Endometrium (tissue), 2 donors: Measurements from ENCODE around the gene CHST2.
"Not testable (repeated sequence)": the region's sequence is repeated elsewhere in the genome, so short reads cannot be mapped to it uniquely, and the experiment has no call there.

Experiments
- FAIRE-seq: peaks from 2 replicates; lab custom pipeline; 2012; peaks lifted over from hg19 to GRCh38; lab: Jason Lieb, UNC
- donor health status: control.
- donor health status: control.

The CHST2 gene, protein sequence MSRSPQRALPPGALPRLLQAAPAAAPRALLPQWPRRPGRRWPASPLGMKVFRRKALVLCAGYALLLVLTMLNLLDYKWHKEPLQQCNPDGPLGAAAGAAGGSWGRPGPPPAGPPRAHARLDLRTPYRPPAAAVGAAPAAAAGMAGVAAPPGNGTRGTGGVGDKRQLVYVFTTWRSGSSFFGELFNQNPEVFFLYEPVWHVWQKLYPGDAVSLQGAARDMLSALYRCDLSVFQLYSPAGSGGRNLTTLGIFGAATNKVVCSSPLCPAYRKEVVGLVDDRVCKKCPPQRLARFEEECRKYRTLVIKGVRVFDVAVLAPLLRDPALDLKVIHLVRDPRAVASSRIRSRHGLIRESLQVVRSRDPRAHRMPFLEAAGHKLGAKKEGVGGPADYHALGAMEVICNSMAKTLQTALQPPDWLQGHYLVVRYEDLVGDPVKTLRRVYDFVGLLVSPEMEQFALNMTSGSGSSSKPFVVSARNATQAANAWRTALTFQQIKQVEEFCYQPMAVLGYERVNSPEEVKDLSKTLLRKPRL

DNA sequence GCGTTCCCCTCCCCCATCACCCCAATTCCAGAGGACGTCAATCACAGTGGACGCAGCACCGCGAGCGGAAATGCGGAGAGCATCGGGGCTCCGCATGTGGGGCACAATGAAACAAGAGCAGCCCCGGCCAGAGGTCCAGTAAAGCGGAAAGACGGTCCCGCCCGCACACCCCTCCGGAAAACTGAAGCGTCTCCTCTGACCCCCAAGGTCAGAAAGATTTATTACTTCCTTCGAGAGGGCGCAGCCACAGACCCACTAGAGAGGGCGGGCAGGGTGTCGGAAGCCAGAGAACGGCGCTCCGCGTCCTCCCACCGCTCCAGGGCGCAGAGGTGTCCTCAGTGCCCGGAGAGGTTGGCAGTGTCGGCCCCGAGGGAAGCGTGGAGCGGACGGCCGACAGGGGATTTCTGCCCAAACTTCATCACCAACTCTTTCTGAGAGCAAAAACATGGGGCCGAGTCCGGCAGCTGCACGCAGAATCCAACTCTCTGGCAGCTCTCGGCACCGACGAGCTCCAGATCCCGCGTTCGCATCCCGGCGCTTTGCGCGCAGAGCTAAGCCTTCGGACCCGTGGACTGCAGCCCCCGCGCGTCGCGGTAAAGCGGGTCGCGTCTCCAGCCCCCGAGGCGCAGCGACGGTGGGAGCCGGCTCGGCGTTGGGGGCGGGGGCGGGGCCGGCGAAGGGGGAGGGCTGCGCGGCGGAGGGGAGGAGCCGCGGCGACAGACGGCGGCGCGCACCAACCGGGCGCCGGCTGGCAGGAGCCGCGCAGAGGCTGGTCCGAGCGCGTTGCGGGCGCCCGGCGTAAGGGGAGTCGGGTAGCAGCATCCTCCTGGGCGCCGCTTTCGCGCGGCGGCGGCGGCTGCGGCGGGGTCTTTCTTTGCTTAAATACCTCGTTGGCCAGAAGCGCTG is at the start of gene CHST2:
TSS of gene CHST2 (plus strand) at position 763 of the 906 bp plus-strand sequence. CDS start 1,046 bp downstream, outside the sequence.
- no peak for FAIRE-seq

DNA sequence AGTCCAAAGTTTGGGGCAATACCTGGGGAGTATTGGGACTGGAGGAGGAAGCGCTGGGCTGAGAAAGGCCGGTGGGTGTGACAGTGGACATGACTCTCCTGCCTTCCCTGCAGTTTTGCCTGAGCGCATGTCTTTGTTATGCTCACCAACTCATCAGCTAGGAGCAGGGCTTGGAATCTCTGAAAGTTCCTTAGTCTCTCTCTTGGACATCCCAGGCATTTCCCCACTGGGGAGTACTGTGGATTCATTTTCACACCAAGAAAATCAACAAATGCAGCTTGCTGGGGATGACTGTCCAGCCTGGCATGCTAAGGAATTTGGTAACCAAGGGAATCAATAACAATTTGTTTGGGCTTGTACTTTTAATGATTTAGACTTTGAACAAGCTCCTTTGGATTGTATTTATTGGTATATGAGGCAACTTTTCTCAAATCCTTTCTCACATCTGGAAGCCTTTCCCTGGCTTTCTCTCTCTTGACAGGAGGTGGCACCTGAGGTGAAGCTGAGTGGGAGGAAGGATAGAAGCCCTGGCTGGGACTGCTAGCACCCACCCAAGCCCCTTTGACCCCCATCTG is 48.5 kb upstream of the CHST2 start:
- FAIRE-seq: no peak

DNA sequence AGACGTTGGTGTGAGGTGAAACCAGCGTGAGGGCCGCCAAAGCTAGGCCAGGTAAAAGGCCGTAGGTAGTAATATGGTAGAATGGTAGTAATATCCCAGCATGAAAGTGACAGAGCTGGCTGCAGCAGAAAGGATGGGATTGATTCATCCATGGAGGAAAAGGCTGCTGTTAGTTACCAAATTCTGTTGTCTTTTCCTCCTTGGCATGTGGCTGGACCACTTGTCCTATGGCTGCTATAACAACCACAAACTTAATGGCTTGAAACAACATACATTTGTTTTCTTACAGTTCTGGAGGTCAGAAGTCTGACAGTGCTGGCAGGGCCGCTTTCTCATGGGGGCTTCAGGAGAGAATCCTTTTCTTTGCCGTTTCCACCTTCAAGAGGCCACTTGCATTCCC is 47.8 kb upstream of the CHST2 start:
- FAIRE-seq: no peak

DNA sequence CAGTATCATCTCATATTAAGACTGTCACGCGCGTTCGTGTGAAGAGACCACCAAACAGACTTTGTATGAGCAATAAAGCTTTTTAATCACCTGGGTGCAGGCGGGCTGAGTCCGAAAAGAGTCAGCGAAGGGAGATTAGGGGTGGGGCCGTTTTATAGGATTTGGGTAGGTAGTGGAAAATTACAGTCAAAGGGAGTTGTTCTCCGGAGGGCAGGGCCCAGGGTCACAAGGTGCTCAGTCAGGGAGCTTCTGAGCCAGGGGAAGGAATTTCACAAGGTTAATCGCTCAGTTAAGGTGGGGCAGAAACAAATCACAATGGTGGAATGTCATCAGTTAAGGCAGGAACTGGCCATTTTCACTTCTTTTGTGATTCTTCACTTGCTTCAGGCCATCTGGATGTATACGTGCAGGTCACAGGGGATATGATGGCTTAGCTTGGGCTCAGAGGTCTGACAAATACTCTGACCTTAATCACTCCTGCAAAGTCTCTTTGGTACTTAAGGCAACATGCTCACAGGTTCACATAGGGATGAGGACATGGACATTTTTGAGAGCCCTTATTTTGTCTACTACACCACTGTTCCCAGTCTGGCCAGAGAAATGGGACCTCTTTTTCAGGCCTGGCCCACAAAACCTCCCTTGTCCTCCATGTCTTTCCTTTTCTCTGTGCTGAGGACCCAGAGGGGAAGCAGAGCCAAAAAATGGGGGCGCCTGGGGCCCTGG is 47.1 kb upstream of the CHST2 start:
- FAIRE-seq: not testable (repeated sequence)

DNA sequence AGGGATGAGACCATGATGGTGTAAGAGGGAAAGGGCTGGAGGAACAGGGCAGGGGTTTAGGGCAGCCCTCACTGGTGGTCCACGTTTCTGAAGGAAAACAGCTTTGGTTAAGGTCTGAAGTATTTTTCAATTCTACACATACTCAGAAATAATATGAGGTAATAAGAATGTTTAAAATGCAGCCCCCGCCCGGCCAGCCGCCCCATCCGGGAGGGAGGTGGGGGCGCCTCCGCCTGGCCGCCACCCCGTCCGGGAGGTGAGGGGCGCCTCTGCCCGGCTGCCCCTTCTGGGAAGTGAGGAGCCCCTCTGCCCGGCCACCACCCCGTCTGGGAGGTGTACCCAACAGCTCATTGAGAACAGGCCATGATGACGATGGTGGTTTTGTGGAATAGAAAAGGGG is 46.0 kb upstream of the CHST2 start:
- not testable (repeated sequence) for FAIRE-seq

DNA sequence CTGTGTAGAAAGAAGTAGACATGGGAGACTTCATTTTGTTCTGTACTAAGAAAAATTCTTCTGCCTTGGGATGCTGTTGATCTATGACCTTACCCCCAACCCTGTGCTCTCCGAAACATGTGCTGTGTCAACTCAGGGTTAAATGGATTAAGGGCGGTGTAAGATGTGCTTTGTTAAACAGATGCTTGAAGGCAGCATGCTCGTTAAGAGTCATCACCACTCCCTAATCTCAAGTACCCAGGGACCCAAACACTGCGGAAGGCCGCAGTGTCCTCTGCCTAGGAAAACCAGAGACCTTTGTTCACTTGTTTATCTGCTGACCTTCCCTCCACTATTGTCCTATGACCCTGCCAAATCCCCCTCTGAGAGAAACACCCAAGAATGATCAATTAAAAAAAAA is 45.6 kb upstream of the CHST2 start:
- not testable (repeated sequence) for FAIRE-seq

DNA sequence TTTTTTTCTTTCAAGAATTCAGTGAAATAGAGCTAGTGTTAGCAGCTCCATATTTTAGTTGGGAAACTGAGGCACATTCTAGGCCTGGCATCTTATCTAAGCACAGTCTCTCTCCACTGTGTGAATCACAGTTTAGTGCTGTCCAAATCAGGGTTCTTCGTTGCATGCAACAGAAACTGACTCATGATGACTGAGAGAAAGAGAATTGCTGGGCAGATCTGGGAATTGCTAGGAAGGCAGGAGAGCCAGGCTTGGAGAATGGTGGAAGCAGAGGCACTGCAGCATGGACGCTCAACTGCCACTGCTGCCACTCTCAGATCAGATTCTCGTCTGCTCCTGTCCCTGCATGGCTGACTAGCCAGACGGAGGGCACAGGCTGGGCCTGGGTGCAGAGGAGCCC is 40.7 kb upstream of the CHST2 start:
- no peak for FAIRE-seq

DNA sequence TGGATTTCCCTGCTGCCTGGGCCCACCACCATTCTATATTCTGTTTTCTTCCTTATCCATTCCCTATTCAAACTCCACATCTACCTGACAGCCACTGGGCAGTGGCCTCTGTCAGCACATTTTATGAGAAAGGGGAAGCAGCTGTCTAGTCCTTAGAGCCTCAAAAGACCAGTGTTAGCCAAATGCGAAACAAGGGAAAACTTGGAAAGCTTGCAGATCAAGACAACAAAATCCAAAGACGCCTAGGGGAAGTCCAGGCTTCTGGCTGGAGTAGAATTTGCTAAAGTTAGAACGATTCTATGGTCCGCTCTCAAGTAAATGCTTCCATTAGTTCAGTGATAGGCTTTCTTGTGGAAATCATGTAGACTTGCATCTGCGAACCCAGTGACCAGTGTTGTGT is 39.4 kb upstream of the CHST2 start:
- no peak for FAIRE-seq

DNA sequence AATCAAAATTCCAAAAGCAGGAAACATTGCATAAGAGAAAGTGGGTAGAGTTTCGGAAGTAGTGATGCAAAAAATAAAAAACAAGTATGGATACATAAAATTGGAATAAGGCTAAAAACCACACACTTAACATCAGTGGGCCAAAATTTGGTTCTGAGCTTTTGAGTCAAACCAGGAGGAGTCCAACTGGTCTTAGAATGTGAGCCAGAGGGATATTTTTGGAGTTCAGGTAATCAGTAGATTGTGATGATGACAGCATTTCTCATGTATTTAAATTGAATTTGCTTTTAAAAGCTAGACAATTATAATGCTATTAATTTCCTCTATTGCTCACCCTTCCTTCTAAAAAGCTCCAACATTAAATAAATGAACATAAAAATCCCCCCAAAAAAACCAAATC is 38.2 kb upstream of the CHST2 start:
- FAIRE-seq: no peak

DNA sequence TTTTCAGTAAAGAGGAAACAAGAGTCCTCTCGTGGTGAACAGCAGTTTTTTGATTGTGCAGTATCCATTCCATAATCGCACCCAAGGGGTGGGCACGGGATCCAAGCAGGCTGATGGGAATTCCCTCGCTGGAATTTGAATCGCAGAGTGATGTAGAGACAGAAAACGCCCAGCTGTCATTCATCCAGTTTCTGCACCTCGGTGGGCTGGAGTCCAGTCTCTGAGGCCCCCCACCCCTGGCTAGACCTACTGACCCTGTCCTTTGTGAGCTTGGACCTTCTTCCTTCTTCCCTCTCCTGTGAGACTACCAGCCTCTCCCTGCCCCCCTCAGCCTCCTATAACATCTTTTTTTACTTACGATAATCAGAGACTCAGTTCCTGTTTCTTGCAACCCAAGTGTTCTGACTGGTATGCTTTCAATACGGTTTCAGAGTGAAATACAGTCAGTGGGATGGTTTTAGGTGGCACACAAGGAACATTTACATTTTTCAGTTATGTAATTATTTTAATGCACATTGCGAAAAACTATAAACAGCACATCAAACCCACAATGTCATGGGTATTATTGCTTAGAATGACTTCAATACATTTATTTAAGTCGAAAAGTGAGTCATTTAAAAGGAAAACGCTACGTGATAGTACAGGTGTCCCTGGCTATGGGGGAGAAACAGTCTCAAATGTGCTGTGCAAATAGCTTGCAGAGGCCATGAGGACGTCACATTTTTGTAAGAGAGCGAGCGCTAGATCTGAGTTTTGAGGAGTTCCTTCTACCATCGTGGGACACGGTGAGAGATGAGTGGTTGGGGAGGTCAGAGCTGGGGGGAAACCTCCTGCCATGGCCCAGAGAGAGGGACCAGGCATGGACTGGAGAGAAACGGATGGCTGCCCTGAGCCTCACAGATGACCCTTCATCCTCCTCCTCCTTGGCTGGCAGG is 37.5 kb upstream of the CHST2 start:
- no peak for FAIRE-seq

DNA sequence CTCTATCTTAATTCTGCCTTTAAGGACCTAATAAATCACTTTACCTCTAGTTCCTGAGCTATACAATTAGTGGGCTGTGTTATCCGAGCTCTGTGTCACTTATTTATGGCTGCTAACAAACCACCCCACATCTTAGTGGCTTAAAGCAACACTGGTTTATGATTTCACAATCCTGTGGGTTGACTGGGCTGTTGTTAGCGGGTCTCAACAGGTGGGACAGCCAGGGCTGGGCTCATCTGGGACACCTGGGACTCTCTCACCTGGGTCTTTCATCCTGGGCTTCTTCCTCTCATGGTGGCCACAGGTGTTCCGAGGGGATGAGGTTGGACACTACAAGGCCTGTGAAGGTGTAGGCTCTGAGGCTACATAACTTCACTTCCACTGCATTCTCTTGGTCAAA is 35.8 kb upstream of the CHST2 start:
- FAIRE-seq: no peak

DNA sequence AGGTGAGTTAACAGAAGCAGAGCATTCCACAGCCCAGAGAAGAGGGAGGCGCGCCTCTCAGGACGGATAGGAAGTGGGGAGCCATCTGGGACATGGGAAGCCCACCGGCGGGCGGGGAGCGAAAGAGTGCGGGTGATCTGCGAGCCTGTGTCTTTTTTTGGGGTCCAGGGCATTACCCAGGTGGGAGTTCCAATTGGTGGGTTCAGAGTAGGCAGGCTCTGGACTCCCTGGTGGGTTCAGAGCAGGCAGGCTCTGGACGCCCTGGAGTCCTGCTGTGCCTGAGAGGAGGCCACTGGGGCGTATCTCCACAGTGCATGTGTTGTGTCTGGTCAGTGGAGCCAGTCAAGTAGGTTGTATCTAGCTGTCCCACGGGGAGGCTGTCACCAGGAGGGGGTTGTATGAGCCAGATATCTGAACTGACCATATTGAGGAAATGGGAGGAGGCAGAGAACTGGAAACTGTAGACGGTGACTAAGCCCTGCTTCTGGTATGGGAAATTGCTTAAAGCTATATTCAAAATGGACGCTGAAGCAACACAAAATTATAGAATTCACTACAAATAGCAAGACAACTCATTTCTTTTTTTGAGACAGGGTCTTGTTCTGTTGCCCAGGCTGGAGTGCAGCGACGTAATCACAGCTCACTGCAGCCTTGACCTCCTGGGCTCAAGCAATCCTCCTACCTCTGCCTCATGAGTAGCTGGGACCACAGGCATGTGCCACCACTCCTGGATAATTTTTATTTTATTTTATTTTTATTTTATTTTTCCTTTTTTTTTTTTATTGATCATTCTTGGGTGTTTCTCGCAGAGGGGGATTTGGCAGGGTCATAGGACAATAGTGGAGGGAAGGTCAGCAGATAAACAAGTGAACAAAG is 34.5 kb upstream of the CHST2 start:
- FAIRE-seq: no peak

DNA sequence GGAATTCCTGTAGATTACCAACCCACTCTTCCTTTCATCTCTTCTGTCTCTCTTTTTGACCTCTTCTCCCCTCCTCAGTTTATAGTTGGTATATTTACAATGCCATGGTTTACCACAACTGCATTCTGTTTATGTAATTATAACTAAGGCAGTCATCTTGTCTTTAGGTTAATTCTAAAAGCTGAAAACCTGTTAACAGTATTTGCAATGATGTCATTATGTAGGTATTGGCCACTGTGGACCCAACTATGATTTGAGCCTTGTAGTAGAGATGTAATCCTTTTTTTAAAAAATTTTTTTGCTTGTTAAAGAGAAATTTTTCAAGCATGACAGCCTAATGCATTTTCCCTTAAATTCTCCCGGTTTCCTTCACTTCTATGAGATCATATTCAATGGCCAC is 30.7 kb upstream of the CHST2 start:
- no peak for FAIRE-seq

DNA sequence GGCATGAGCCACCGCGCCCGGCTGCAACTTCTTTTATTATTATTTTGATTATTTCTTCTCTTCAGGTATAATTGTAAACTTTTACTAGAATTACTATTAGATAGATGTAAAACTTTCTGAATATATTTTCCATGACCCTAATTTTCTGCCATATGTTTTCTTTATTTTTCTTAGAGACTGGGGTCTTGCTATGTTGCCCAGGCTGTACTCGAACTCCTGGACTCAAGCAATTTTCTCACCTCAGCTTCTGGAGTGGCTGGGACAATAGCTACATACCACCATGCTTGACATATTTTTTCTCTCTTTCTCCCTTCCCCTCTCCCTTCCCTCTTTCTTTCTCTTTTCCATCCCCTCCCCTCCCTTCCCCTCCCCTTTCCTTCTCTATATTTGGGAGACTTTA is 29.6 kb upstream of the CHST2 start:
- FAIRE-seq: no peak

DNA sequence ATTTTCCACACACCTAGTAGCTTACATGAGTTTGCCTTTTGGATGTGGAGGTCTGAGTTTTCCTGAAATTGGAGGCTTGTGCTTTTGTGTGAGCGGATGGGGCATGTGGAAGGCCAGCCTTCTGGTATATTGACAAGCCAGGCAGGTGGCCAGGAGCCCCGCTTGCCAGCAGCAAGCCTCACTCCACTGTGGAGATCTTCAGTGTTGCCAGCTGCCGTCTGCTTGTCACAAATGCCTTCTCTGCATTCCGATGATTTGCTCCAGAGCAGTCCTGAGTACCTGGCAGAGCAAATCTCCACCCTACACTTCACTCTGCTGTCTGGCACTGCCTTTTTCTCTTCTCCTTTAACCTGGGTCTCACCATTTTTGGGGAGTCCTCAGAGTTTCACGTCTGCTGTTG is 29.1 kb upstream of the CHST2 start:
- no peak for FAIRE-seq

DNA sequence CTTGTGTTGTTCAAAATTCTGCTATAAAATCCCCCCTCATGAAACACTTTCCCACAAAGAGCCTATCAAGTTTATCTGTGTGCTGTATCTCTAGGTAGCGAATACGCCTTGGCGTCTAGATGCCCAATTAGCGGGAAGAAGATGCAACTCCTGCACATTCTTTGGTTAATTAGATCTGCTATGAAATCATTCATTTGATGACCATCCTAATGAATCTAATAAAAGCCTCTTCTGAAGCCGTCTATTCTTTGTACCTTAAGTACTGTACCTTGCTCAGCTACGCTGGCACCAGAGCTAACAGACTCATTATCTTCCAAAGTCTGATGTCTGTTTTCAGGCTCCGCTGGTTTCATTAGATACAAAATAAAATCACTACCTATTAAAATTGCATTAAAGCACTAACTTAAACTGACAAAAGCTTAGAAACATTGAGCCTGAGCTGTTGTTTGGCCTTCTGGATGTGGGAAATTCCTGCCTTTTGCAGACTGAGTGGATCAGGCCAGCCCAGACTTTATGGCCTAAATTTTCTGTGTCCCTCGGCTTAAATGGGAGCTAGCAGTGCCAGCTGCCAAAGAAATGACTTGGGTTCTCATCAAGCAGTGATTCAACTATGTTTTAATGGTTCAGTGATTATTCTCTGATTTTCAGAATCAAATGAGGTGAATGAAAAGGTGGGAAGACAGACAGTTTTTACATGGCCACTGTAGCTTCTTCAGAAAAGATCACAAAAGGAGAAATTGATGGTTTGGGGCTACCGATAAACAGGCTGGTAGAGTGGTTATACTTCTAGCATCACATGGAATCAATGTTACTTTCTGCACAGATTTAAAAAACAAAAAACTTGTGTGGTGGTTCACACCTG is 28.4 kb upstream of the CHST2 start:
- FAIRE-seq: no peak

DNA sequence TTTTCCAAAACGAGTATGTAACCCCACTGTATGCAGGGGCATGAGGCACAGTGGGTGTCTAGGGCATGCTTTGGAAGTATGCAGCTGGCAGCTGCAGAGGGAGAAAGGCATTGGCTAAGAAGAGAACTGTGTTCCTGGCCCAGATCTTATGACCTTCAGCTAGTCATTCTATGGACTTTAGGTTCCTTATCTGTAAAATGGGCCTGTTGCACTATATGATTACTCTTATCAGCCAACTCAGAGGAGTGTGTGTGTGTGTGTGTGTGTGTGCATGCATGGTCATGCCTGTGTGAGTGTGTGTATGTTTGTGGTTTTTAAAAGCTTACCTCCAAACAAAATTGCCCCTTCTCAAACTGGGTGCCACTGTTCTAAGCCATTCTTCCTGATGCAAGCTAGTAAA is 27.4 kb upstream of the CHST2 start:
- FAIRE-seq: no peak

DNA sequence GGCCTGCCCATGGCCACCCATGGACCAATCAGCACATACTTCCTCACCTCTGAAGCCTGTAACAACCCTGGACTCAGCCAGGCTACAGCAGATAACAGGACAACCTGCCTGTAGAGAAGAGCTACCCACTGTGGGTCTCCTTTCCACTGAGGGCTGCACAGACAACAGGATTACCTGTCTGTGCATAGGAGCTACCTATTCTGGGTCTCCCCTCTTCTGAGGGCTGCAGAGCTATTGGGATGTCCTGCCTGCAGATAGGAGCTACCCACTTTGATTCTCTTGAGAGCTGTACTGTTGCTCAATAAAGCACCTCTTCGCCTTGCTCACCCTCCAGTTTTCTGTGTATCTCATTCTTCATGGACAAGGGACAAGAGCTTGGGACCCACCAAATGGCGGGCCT is 23.8 kb upstream of the CHST2 start:
- no peak for FAIRE-seq
